Caco-2 (cell line): ENCODE measurements around the gene ALDH3A2. TPM values are rescaled to one million over a fixed set of nuclear protein-coding genes. Genes with fewer than 3 reads are reported as not detected.
"Not testable (repeated sequence)": the region's sequence is repeated elsewhere in the genome, so short reads cannot be mapped to it uniquely, and the experiment has no call there.

Experiments used
- BruUV-seq: library from RNA; stranded (reverse); fragments of 400-500 nt; replicated peaks from 2 replicates; lab custom pipeline; 2021; lab: Mats Ljungman, UMichigan
- CTCF ChIA-PET: fragments of 300-600 bp; sonication (Branson Sonifier 250); formaldehyde crosslinking; loops from one replicate; lab custom pipeline; 2022; ENCODE audit warnings: antibody characterized with exemption; lab: Charles Lee
- POLR2A ChIA-PET: fragments of 300-600 bp; sonication (Branson Sonifier 250); formaldehyde crosslinking; loops from one replicate; lab custom pipeline; 2022; ENCODE audit warnings: antibody characterized with exemption; lab: Charles Lee
- DNase-seq, 2 experiments: peaks; one replicate each; pipeline versions ENCODE4 v3.0.0 to v3.0.0-alpha.2; 2020 to 2022
- H3K27me3 ChIP-seq: replicated peaks from 2 replicates; pipeline ENCODE4 v1.6.0; 2011; ENCODE audit warnings: low read length; ENCODE audit not compliant: control insufficient read depth, insufficient read depth
- H3K36me3 ChIP-seq: 2 replicates; pipeline ENCODE4 v1.5.1; 2011; ENCODE audit warnings: low read length; ENCODE audit not compliant: control insufficient read depth, insufficient read depth
- H3K4me1 ChIP-seq: fragments of 250-450 bp; sonication (Bioruptor Pico); 2 replicates; pipeline ENCODE4 v1.5.1; 2020; ENCODE audit warnings: mild to moderate bottlenecking
- H3K4me3 ChIP-seq: 2 replicates; pipeline ENCODE4 v1.5.1; 2011; ENCODE audit warnings: low read depth, mild to moderate bottlenecking, control low read depth, low read length
- H3K9me3 ChIP-seq: fragments of 250-450 bp; sonication (Bioruptor Pico); 2 replicates; pipeline ENCODE4 v1.5.1; 2020; ENCODE audit warnings: mild to moderate bottlenecking, moderate library complexity
- H3K27ac Mint-ChIP-seq: one replicate; pipeline ENCODE4 v1.8.0; 2022; ENCODE audit warnings: mixed read lengths; ENCODE audit not compliant: unreplicated experiment
- H3K27me3 Mint-ChIP-seq: one replicate; pipeline ENCODE4 v1.8.0; 2022; ENCODE audit warnings: mixed read lengths; ENCODE audit not compliant: insufficient read depth, unreplicated experiment
- H3K36me3 Mint-ChIP-seq: one replicate; pipeline ENCODE4 v1.8.0; 2022; ENCODE audit warnings: mild to moderate bottlenecking, mixed read lengths; ENCODE audit not compliant: insufficient read depth, unreplicated experiment
- H3K4me1 Mint-ChIP-seq: one replicate; pipeline ENCODE4 v1.8.0; 2022; ENCODE audit warnings: low read depth, mixed read lengths; ENCODE audit not compliant: unreplicated experiment
- H3K4me3 Mint-ChIP-seq: one replicate; pipeline ENCODE4 v1.8.0; 2022; ENCODE audit warnings: mild to moderate bottlenecking, moderate library complexity, mixed read lengths; ENCODE audit not compliant: unreplicated experiment
- H3K9me3 Mint-ChIP-seq: one replicate; pipeline ENCODE4 v1.8.0; 2022; ENCODE audit warnings: mixed read lengths; ENCODE audit not compliant: unreplicated experiment
- CTCF ChIP-seq, 2 experiments: fragments of 200-600 bp in 1 of 2; IDR thresholded peaks; 1 replicate in 1 of 2; 2 replicates in 1 of 2; pipeline versions ENCODE4 v1.5.1 to v1.8.0; 2011 to 2022; ENCODE audit warnings: antibody characterized with exemption in 1 of 2, control low read depth in 1 of 2, inconsistent platforms in 1 of 2, low read depth in 1 of 2, low read length in 1 of 2, mild to moderate bottlenecking in 1 of 2, moderate library complexity in 1 of 2; ENCODE audit not compliant: insufficient read depth in 1 of 2, severe bottlenecking in 1 of 2, unreplicated experiment in 1 of 2
- intact Hi-C: fragments of 100-400 bp; cut with micrococcal nuclease; formaldehyde crosslinking; loops from one replicate; pipeline ENCODE4 v1.10.0; 2022; ENCODE audit not compliant: unreplicated experiment
- total RNA-seq: library from RNA; stranded (reverse); gene quantifications from 2 replicates; pipeline ENCODE4 v1.2.3, GENCODE V29; 2022

ALDH3A2 gene
- total RNA-seq, 1 experiment from 2014 or later = 84.0 TPM

GRCh38 chr17:19677736-19678379, 29.3 kb downstream of the ALDH3A2 start:
- DNase-seq = no peak
- intact Hi-C loops = no loop called here
- CTCF ChIA-PET = interaction anchor here (0.7 to 1.2 kb wide), 2 partner anchors 18 to 29 kb away, joined by 3 to 9 read pairs; partner anchors contain the start of gene ALDH3A2
- H3K9me3 ChIP-seq = no peaks in the 10 kb centered on the region
- no peak overlapping the region for H3K27ac Mint-ChIP-seq
- H3K4me1 ChIP-seq = peaks cover 16% of the 10 kb centered on the region
- POLR2A ChIA-PET = interaction anchor here (1.5 kb wide), 1 partner anchor 29 kb away, joined by 6 read pairs; the partner anchor contains the start of gene ALDH3A2
- no peaks in the 10 kb centered on the region for H3K27me3 ChIP-seq
- H3K4me1 Mint-ChIP-seq = peaks cover 11% of the 10 kb centered on the region
- peaks cover 3% of the 10 kb centered on the region; the same call in 1 of the 2 replicates for H3K36me3 ChIP-seq
- no peaks in the 10 kb centered on the region for H3K9me3 Mint-ChIP-seq
- peaks cover 11% of the 10 kb centered on the region for H3K36me3 Mint-ChIP-seq
- TF ChIP-seq CTCF (IDR thresholded peaks at IDR 0.05; ENCODE audit: insufficient read depth in 1 of 2, low read depth in 1 of 2, low read length in 1 of 2, severe bottlenecking in 1 of 2, unreplicated experiment in 1 of 2) = no peak
- no peak overlapping the region for H3K4me3 ChIP-seq
- BruUV-seq = no TSS peak
- no peaks in the 10 kb centered on the region for H3K27me3 Mint-ChIP-seq
- no peak overlapping the region for H3K4me3 Mint-ChIP-seq

- H3K4me1 Mint-ChIP-seq = peaks cover 9% of the 10 kb centered on the region
- no peaks in the 10 kb centered on the region for H3K27me3 Mint-ChIP-seq
- no peak for TF ChIP-seq CTCF (IDR thresholded peaks at IDR 0.05; ENCODE audit: insufficient read depth in 1 of 2, low read depth in 1 of 2, low read length in 1 of 2, severe bottlenecking in 1 of 2, unreplicated experiment in 1 of 2)
- CTCF ChIA-PET = no interaction called here
- peaks cover 11% of the 10 kb centered on the region for H3K36me3 Mint-ChIP-seq
- POLR2A ChIA-PET = no interaction called here
- no peak for DNase-seq
- Histone ChIP-seq H3K9me3 (no peaks in the 10 kb centered on the region), H3K4me3 (no peak overlapping the region), H3K27me3 (no peaks in the 10 kb centered on the region), H3K4me1 (peaks cover 8% of the 10 kb centered on the region; the same call in 1 of the 2 replicates), H3K36me3 (peaks cover 3% of the 10 kb centered on the region; the same call in 1 of the 2 replicates)
- H3K9me3 Mint-ChIP-seq = no peaks in the 10 kb centered on the region
- no TSS peak for BruUV-seq
- H3K4me3 Mint-ChIP-seq = no peak overlapping the region
- intact Hi-C loops = no loop called here
- H3K27ac Mint-ChIP-seq = no peak overlapping the region
These were observed 30.3 kb downstream of the ALDH3A2 start for GRCh38 chr17:19678581-19679453.

- no peak overlapping the region for H3K27ac Mint-ChIP-seq
- no peak overlapping the region for H3K4me3 Mint-ChIP-seq
- Histone ChIP-seq H3K27me3 (no peaks in the 10 kb centered on the region), H3K4me1 (no peaks in the 10 kb centered on the region), H3K36me3 (no peaks in the 10 kb centered on the region; the same call in 1 of the 2 replicates), H3K4me3 (no peak overlapping the region), H3K9me3 (0 out of 2 replicates have a peak, but pooled peaks cover 4% of the 10 kb centered on the region)
- peaks cover 6% of the 10 kb centered on the region for H3K36me3 Mint-ChIP-seq
- ChIA-PET CTCF (no interaction called here), POLR2A (no interaction called here)
- H3K9me3 Mint-ChIP-seq = peaks cover 11% of the 10 kb centered on the region
- TF ChIP-seq CTCF (IDR thresholded peaks at IDR 0.05; ENCODE audit: insufficient read depth in 1 of 2, low read depth in 1 of 2, low read length in 1 of 2, severe bottlenecking in 1 of 2, unreplicated experiment in 1 of 2) = no peak
- no peak for DNase-seq
- intact Hi-C loops = no loop called here
- peaks cover 6% of the 10 kb centered on the region for H3K4me1 Mint-ChIP-seq
- BruUV-seq = no TSS peak
- no peaks in the 10 kb centered on the region for H3K27me3 Mint-ChIP-seq
These were observed 34.6 kb downstream of the ALDH3A2 start for GRCh38 chr17:19683117-19683516.

GRCh38 chr17:19684909-19685580, 36.5 kb downstream of the ALDH3A2 start:
- BruUV-seq, DNase-seq, H3K4me1 Mint-ChIP-seq, intact Hi-C loops, H3K36me3 Mint-ChIP-seq, H3K27ac Mint-ChIP-seq, H3K27me3 Mint-ChIP-seq, H3K4me3 Mint-ChIP-seq, H3K9me3 ChIP-seq, H3K4me3 ChIP-seq, H3K36me3 ChIP-seq, H3K27me3 ChIP-seq, CTCF ChIA-PET, POLR2A ChIA-PET, H3K4me1 ChIP-seq: not testable (repeated sequence)
- H3K9me3 Mint-ChIP-seq = peaks cover 11% of the 10 kb centered on the region
